Peyer's patch (tissue), 4 donors: ENCODE data around the gene UTS2R.

Experiments
- CTCF ChIP-seq, 6 experiments: fragments of 450-650 bp in 4 of 6; fragments of 200-600 bp in 2 of 6; sonication (generic) in 1 of 6; IDR thresholded peaks; one replicate each; pipeline ENCODE4 v1.5.1; 2017 to 2019; ENCODE audit warnings: antibody characterized with exemption in 6 of 6, mild to moderate bottlenecking in 3 of 6, moderate library complexity in 1 of 6
- POLR2A ChIP-seq, 2 donors: fragments of 450-650 bp; IDR thresholded peaks; one replicate each; pipeline ENCODE4 v1.5.1; 2017; ENCODE audit warnings: antibody characterized with exemption in 2 of 2, mild to moderate bottlenecking in 2 of 2, moderate library complexity in 2 of 2

- TF ChIP-seq CTCF (IDR thresholded peaks at IDR 0.05), result no peak
- no peak for TF ChIP-seq POLR2A (IDR thresholded peaks at IDR 0.05)
These were observed 895 bp downstream of the UTS2R start for GRCh38 chr17:82372249-82373071.
